ENCODE results near the gene RAD51B.

RAD51B gene

GRCh38 chr14:68359837-68360552, 540.4 kb downstream of the RAD51B start:
- no peak for DNase-seq (ENCODE audit: low read depth, low spot score)

GRCh38 chr14:68361231-68361630, 541.7 kb downstream of the RAD51B start:
- DNase-seq (ENCODE audit: low read depth, low spot score) = no peak

- DNase-seq (ENCODE audit: low read depth, low spot score) = no peak
These were observed 543.3 kb downstream of the RAD51B start for GRCh38 chr14:68362846-68363245.

GRCh38 chr14:68363466-68363842, 543.9 kb downstream of the RAD51B start:
- DNase-seq (ENCODE audit: low read depth, low spot score) = no peak

- DNase-seq (ENCODE audit: low read depth, low spot score) = no peak
These were observed 544.5 kb downstream of the RAD51B start for GRCh38 chr14:68363843-68364767.

GRCh38 chr14:68364792-68365192, 545.2 kb downstream of the RAD51B start:
- DNase-seq (ENCODE audit: low read depth, low spot score) = no peak

GRCh38 chr14:68365228-68365627, 545.6 kb downstream of the RAD51B start:
- no peak for DNase-seq (ENCODE audit: low read depth, low spot score)

- no peak for DNase-seq (ENCODE audit: low read depth, low spot score)
These were observed 547.1 kb downstream of the RAD51B start for GRCh38 chr14:68366656-68367055.

GRCh38 chr14:68367536-68367935, 548.0 kb downstream of the RAD51B start:
- DNase-seq (ENCODE audit: low read depth, low spot score) = no peak

GRCh38 chr14:68368850-68369249, 549.3 kb downstream of the RAD51B start:
- DNase-seq (ENCODE audit: low read depth, low spot score) = no peak

- DNase-seq (ENCODE audit: low read depth, low spot score) = no peak
These were observed 549.9 kb downstream of the RAD51B start for GRCh38 chr14:68369281-68370056.

GRCh38 chr14:68370057-68370360, 550.4 kb downstream of the RAD51B start:
- DNase-seq (ENCODE audit: low read depth, low spot score) = no peak

- DNase-seq (ENCODE audit: low read depth, low spot score) = peak; percentile 42
These were observed 552.8 kb downstream of the RAD51B start for GRCh38 chr14:68372368-68372767.

GRCh38 chr14:68373124-68373646, 553.6 kb downstream of the RAD51B start:
- DNase-seq (ENCODE audit: low read depth, low spot score) = no peak

- DNase-seq (ENCODE audit: low read depth, low spot score) = no peak
These were observed 554.4 kb downstream of the RAD51B start for GRCh38 chr14:68373847-68374444.

- DNase-seq (ENCODE audit: low read depth, low spot score) = no peak
These were observed 555.1 kb downstream of the RAD51B start for GRCh38 chr14:68374682-68375081.

GRCh38 chr14:68375376-68375775, 555.8 kb downstream of the RAD51B start:
- no peak for DNase-seq (ENCODE audit: low read depth, low spot score)

GRCh38 chr14:68376067-68376779, 556.6 kb downstream of the RAD51B start:
- no peak for DNase-seq (ENCODE audit: low read depth, low spot score)

- DNase-seq (ENCODE audit: low read depth, low spot score) = no peak
These were observed 557.4 kb downstream of the RAD51B start for GRCh38 chr14:68377006-68377405.

GRCh38 chr14:68377459-68377858, 557.9 kb downstream of the RAD51B start:
- no peak for DNase-seq (ENCODE audit: low read depth, low spot score)

Measured in iPS DF 19.7 (cell line).